ENCODE measurements around the gene TTC33. TPM values are rescaled to one million over a fixed set of nuclear protein-coding genes. Genes with fewer than 3 reads are reported as not detected.

TTC33 gene
- total and polyA plus RNA-seq, 2 of the 4 experiments (the other 2 are of a cell fraction): 3.1 to 8.1 TPM

DNA sequence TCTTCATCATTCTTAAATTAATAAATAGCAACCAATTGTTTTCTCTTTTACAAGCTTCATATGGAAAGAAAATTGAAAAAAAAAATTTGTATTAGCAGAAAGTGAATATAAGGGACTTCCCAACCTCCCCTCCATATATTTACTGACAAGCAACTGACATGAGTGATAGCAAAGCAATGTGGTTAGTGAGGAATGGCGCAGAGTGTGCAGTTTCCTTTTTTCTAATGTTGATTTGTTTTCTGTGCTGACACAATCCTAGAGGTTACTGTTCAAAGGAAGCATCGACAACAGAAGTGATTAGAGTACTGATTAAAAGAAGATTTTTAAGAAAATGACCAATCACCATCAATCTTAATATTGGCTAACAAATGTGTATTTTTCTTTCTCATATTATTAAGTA lies 77.7 kb downstream of the TTC33 start:
- Histone ChIP-seq H3K4me3 (ENCODE audit: insufficient read depth, low read depth, low read length) (no peak overlapping the region), H2BK20ac (ENCODE audit: low read depth, low read length) (peak overlapping the region; percentile 46; the same call in 1 of the 2 replicates), H3K9ac (ENCODE audit: low read depth, low read length) (no peak overlapping the region), H3K14ac (replicated peaks; ENCODE audit: low read depth, low read length) (peak overlapping the region; percentile 82; the same call in 1 of the 2 replicates), H3K79me1 (ENCODE audit: low read depth in 1 of 2, low read length in 2 of 2) (peaks cover 17 to 42% of the 10 kb centered on the region in 2 experiments), H4K5ac (ENCODE audit: low read depth, low read length) (no peak overlapping the region), H3K4me1 (ENCODE audit: control insufficient read depth, insufficient read depth, low read length) (peaks cover 13% of the 10 kb centered on the region), H3K56ac (ENCODE audit: extremely low read depth, insufficient read depth, low read length) (no peak overlapping the region), H4K91ac (ENCODE audit: insufficient read depth, low read depth, low read length) (no peak overlapping the region), H3K27me3 (ENCODE audit: control insufficient read depth, insufficient read depth, low read length) (no peaks in the 10 kb centered on the region), H2BK5ac (ENCODE audit: low read depth, low read length, poor library complexity, severe bottlenecking) (peak overlapping the region; percentile 54), H3K23ac (ENCODE audit: low read depth, low read length) (peak overlapping the region; percentile 18; the same call in 1 of the 2 replicates), H3K9me1 (ENCODE audit: insufficient read depth, low read length) (peaks cover 15% of the 10 kb centered on the region), H2BK120ac (ENCODE audit: low read depth, low read length) (peak overlapping the region; percentile 66; the same call in 1 of the 2 replicates), H3K18ac (ENCODE audit: low read depth, low read length) (peak overlapping the region; percentile 9; the same call in 1 of the 2 replicates), H3K36me3 (ENCODE audit: control insufficient read depth, insufficient read depth, low read length) (no peaks in the 10 kb centered on the region), H4K20me1 (ENCODE audit: insufficient read depth, low read length) (no peaks in the 10 kb centered on the region), H4K8ac (ENCODE audit: low read depth in 2 of 2, low read length in 2 of 2) (peak overlapping the region in 1 of 2 experiments; percentile 56; a peak in 2 of 4 replicates), H2BK15ac (ENCODE audit: low read depth, low read length) (0 out of 3 replicates have a peak overlapping the region, but pooled peaks have one; percentile 2), H2AK9ac (replicated peaks; ENCODE audit: low read depth, low read length, poor library complexity) (no peak overlapping the region), H2AK5ac (ENCODE audit: low read depth, low read length) (peak overlapping the region; percentile 66; the same call in 1 of the 2 replicates), H3K9me3 (ENCODE audit: control insufficient read depth, insufficient read depth, low read length) (no peaks in the 10 kb centered on the region), H3K4me2 (ENCODE audit: low read depth, low read length) (peak overlapping the region; percentile 67; the same call in 1 of the 2 replicates), H3K4ac (ENCODE audit: low read depth, low read length) (peak overlapping the region; percentile 45; the same call in 1 of the 2 replicates), H3K27ac (ENCODE audit: insufficient read depth, low read length) (no peak overlapping the region), H2AFZ (replicated peaks; ENCODE audit: low read length, poor library complexity) (no peak overlapping the region)
- no CpG with 5 or more reads among the region's 2 CpGs for WGBS, 2 experiments (ENCODE audit: extremely low coverage in 2 of 2, insufficient read length in 1 of 2)
- dilution Hi-C loops (cut with HindIII; ENCODE audit: low sequenced_read_pairs, unreplicated experiment) (no loop called here), in situ Hi-C loops (cut with MboI; ENCODE audit: low sequenced_read_pairs) (loop anchor here (10.0 kb wide), 1 partner anchor 453 kb away; no protein-coding TSS in a partner anchor), intact Hi-C loops (cut with micrococcal nuclease) (loop anchor here (2.0 to 5.0 kb wide), 7 partner anchors 106 to 963 kb away; no protein-coding TSS in a partner anchor)
- TF ChIP-seq, protein P1, sequence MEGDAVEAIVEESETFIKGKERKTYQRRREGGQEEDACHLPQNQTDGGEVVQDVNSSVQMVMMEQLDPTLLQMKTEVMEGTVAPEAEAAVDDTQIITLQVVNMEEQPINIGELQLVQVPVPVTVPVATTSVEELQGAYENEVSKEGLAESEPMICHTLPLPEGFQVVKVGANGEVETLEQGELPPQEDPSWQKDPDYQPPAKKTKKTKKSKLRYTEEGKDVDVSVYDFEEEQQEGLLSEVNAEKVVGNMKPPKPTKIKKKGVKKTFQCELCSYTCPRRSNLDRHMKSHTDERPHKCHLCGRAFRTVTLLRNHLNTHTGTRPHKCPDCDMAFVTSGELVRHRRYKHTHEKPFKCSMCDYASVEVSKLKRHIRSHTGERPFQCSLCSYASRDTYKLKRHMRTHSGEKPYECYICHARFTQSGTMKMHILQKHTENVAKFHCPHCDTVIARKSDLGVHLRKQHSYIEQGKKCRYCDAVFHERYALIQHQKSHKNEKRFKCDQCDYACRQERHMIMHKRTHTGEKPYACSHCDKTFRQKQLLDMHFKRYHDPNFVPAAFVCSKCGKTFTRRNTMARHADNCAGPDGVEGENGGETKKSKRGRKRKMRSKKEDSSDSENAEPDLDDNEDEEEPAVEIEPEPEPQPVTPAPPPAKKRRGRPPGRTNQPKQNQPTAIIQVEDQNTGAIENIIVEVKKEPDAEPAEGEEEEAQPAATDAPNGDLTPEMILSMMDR (conservative IDR thresholded peaks at IDR 0.05; ENCODE audit: low read depth, low read length): no peak
- no peak for TF ChIP-seq RFX5 (IDR thresholded peaks at IDR 0.05; ENCODE audit: low read depth, low read length)
- no peak for TF ChIP-seq FOS (IDR thresholded peaks at IDR 0.05; ENCODE audit: low read depth, low read length)
- TF ChIP-seq CEBPB (IDR thresholded peaks at IDR 0.05; ENCODE audit: low read depth, low read length): no peak
- TF ChIP-seq RCOR1 (IDR thresholded peaks at IDR 0.05; ENCODE audit: insufficient replicate concordance, low read length): no peak
- TF ChIP-seq MAZ (IDR thresholded peaks at IDR 0.05; ENCODE audit: borderline replicate concordance, low read depth, low read length): no peak
- no peak for TF ChIP-seq MXI1 (IDR thresholded peaks at IDR 0.05; ENCODE audit: borderline replicate concordance, low read depth, low read length)
- no peak for TF ChIP-seq RAD21 (IDR thresholded peaks at IDR 0.05; ENCODE audit: low read length)
- TF ChIP-seq, protein P2, sequence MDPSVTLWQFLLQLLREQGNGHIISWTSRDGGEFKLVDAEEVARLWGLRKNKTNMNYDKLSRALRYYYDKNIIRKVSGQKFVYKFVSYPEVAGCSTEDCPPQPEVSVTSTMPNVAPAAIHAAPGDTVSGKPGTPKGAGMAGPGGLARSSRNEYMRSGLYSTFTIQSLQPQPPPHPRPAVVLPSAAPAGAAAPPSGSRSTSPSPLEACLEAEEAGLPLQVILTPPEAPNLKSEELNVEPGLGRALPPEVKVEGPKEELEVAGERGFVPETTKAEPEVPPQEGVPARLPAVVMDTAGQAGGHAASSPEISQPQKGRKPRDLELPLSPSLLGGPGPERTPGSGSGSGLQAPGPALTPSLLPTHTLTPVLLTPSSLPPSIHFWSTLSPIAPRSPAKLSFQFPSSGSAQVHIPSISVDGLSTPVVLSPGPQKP (IDR thresholded peaks at IDR 0.05; ENCODE audit: borderline replicate concordance, low read depth, low read length): no peak
- TF ChIP-seq MAFK (IDR thresholded peaks at IDR 0.05; ENCODE audit: low read depth, low read length): no peak
- TF ChIP-seq BHLHE40 (IDR thresholded peaks at IDR 0.05; ENCODE audit: low read depth, low read length): no peak
- TF ChIP-seq SMC3 (IDR thresholded peaks at IDR 0.05; ENCODE audit: low read depth, low read length): no peak
- no peak for TF ChIP-seq NFE2L2 (IDR thresholded peaks at IDR 0.05; ENCODE audit: low read depth, low read length)
- TF ChIP-seq, protein P3, sequence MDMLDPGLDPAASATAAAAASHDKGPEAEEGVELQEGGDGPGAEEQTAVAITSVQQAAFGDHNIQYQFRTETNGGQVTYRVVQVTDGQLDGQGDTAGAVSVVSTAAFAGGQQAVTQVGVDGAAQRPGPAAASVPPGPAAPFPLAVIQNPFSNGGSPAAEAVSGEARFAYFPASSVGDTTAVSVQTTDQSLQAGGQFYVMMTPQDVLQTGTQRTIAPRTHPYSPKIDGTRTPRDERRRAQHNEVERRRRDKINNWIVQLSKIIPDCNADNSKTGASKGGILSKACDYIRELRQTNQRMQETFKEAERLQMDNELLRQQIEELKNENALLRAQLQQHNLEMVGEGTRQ (IDR thresholded peaks at IDR 0.05; ENCODE audit: low read depth, low read length): no peak
- TF ChIP-seq POLR2A (IDR thresholded peaks at IDR 0.05; ENCODE audit: low read depth, low read length): no peak
- no peak for TF ChIP-seq CHD1 (IDR thresholded peaks at IDR 0.05; ENCODE audit: low read depth, low read length)
- ChIA-PET POLR2A (ENCODE audit: unreplicated experiment) (no interaction called here), CTCF (interaction anchor here (0.6 kb wide), 1 partner anchor 404 kb away, joined by 3 read pairs; no protein-coding TSS in a partner anchor)
- DNase-seq: no peak
- BruUV-seq (replicated peaks): no TSS peak
- no peak for ATAC-seq (ENCODE audit: low read depth)

All from IMR-90 (cell line).